ENCODE data around the gene BABAM2.

The BABAM2 gene

DNA sequence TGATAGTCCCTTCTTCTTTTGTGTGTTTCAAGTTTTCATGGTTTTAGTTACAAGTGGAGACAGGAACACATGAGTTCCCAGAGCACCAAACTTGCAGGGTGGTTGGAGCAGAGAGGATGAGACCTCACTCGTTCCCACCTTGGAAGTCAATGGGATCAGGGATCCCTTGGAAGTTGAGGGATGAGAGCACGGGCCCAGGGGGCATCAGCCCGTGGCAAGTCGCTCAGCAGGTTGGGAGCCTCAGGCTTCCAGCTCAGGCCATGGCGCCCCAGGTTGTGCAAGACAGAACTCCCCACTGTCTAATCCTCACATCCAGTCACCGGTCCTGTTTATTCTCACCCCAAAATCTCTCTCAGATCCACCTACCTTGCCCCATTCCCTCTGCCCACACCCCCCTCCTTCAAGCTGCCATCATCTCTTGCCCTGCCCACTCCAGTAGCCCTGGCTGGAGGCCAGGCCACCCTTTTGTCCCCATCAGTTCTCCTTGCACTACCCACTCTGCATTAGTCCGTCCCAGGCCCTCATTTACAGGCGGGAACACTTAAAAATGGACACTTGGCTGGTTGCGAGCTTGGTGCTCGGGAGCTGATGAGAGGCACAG is 464.5 kb downstream of the BABAM2 start:
- Histone ChIP-seq H3K27ac (no peak overlapping the region), H3K4me2 (no peak overlapping the region), H3K4me3 (no peak overlapping the region), H3K4me1 (peaks cover 28% of the 10 kb centered on the region), H3K36me3 (no peaks in the 10 kb centered on the region), H3K9ac (no peak overlapping the region), H3K9me3 (no peaks in the 10 kb centered on the region), H3K27me3 (no peaks in the 10 kb centered on the region), H4K20me1 (no peaks in the 10 kb centered on the region)
- no peak for TF ChIP-seq Cebpa-rat (IDR thresholded peaks at IDR 0.05)

DNA sequence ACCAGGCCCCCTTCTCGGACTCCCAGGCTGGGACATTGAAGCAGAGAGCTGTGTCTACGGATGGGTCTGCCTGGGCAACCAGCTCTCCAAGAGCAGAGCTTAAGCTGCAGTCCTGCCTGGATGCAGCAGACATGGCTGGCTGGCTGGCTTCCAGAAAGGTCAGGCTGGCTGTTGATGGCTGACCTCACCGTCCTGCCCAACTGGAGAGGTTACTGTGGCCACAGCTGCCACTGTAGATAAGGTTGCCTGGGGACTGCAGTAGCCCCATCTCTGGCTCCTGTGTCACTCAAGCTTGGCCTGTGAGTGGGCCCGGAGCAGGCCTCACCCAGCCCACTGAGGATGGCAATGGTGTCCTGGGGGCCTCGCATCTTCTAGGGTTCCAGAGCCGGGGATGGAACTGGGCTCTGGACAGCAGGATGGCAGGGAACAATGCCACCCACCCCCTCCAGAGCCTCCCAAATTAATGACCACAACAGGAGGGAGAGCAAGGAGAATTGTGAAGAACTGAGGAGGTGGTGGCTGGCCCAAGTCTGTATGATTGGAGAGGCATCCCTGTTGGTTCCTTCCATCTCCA is 465.1 kb downstream of the BABAM2 start:
- TF ChIP-seq Cebpa-rat (IDR thresholded peaks at IDR 0.05): no peak
- Histone ChIP-seq H3K9me3 (no peaks in the 10 kb centered on the region), H3K4me3 (no peak overlapping the region), H3K27me3 (no peaks in the 10 kb centered on the region), H3K36me3 (no peaks in the 10 kb centered on the region), H4K20me1 (no peaks in the 10 kb centered on the region), H3K4me2 (no peak overlapping the region), H3K27ac (no peak overlapping the region), H3K9ac (no peak overlapping the region), H3K4me1 (peaks cover 34% of the 10 kb centered on the region)

DNA sequence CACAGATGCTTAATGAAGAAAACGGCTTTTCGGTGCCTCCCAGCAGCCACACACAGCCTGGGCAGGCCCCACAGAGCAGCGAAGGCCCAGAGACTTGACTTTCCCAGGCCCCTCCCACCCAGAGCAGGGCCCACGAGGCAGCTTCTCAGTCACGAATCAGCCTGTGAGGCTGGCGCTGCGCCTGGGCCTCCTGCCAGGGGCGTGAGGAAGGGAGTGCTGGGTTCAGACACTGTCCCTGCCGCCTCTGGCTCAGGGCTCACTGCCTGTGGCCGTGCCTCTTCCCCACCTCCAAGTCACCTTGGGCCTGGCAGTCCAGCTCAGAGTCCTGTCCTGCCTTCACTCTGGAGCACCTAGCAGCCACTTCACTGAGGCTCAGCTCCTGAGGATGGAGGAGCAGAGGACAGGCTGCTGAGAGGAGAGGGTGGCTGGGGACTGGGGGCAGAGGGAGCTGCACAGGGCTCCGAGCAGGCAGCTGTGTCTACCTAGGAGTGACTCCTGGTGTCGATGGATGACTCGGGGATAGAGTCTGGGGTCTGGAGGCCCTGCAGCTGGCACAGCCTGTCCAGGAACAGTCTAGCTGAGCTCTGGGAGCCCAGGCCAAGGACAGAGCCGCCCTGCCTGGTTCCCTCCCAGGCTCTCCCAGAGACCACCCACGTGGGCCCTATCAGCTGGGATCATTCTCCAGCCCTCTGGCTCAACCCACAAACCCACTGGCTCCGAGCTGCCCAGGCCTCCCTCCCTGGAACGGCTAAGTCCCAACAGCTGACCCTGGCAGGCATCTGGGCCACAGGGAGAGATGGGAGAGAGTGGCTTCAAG is 465.8 kb downstream of the BABAM2 start:
- Histone ChIP-seq H3K9me3 (no peaks in the 10 kb centered on the region), H3K9ac (no peak overlapping the region), H4K20me1 (no peaks in the 10 kb centered on the region), H3K36me3 (no peaks in the 10 kb centered on the region), H3K4me3 (no peak overlapping the region), H3K4me1 (peaks cover 41% of the 10 kb centered on the region), H3K27ac (no peak overlapping the region), H3K27me3 (no peaks in the 10 kb centered on the region), H3K4me2 (0 out of 2 replicates have a peak overlapping the region, but pooled peaks have one; percentile 12)
- TF ChIP-seq Cebpa-rat (IDR thresholded peaks at IDR 0.05): no peak

DNA sequence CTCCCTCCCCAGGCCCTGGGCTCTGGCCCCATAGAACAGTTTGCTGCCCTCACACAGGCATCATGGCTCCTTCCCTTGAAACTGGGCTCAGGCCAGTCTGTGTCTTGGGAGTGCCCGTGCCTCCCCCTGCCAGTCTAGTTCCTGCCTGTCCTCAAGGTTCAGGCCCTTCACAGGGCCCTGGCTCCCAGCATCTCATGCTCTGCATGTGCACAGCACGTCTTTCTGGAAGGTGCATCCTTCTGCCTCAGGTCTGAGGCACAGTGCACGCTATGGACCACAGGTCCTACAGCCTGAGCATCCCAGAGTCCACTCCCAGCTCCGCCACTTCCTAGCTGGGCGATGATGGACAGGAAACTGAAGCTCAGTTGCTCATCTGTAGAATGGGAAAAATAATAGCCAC is 466.5 kb downstream of the BABAM2 start:
- H3K36me3 ChIP-seq: no peaks in the 10 kb centered on the region
- no peak overlapping the region for H3K4me3 ChIP-seq
- H3K4me1 ChIP-seq: peaks cover 49% of the 10 kb centered on the region
- TF ChIP-seq Cebpa-rat (IDR thresholded peaks at IDR 0.05): no peak
- H4K20me1 ChIP-seq: no peaks in the 10 kb centered on the region
- H3K9ac ChIP-seq: no peak overlapping the region
- H3K4me2 ChIP-seq: no peak overlapping the region
- no peak overlapping the region for H3K27ac ChIP-seq
- H3K9me3 ChIP-seq: no peaks in the 10 kb centered on the region
- no peaks in the 10 kb centered on the region for H3K27me3 ChIP-seq

DNA sequence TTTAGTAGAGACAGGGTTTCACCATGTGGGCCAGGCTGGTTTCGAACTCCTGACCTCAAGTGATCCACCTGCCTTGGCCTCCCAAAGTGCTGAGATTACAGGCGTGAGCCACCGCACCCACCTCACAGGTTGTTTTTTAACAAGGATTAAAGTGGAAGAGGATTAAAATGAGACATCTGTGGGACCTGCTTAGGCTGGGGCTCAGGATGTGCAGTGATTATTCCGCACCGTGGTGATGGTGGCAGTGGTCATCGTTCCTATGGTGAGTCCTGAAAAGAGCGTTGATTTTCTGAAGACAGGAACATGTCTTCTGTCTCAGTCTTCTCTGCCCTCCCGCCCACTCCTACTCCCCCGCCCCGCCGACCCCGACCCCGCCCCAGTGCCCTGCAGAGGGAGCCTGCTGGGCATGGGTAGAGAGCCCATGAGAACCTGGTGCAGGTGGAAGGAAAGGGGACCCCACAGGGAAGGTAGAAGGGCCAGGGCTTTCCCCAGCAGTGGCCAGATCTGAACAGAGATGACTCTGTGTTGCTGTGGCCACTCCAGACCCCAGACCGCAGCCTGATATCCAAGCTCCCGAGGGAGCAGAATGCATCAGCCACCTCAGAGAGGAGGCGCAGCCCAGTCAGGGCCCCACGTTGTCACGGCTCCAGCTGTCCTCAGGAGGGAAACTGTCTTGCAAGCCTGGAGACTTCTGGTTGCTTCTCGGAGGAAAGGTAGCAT is 467.6 kb downstream of the BABAM2 start:
- H4K20me1 ChIP-seq: no peaks in the 10 kb centered on the region
- H3K27ac ChIP-seq: peak overlapping the region; percentile 73; the same call in 1 of the 2 replicates
- H3K4me1 ChIP-seq: peaks cover 56% of the 10 kb centered on the region
- no peaks in the 10 kb centered on the region for H3K27me3 ChIP-seq
- no peak overlapping the region for H3K4me3 ChIP-seq
- peak overlapping the region; percentile 99 for H3K4me2 ChIP-seq
- no peaks in the 10 kb centered on the region for H3K36me3 ChIP-seq
- no peaks in the 10 kb centered on the region for H3K9me3 ChIP-seq
- no peak overlapping the region; the same call in 1 of the 2 replicates for H3K9ac ChIP-seq
- no peak for TF ChIP-seq Cebpa-rat (IDR thresholded peaks at IDR 0.05)

DNA sequence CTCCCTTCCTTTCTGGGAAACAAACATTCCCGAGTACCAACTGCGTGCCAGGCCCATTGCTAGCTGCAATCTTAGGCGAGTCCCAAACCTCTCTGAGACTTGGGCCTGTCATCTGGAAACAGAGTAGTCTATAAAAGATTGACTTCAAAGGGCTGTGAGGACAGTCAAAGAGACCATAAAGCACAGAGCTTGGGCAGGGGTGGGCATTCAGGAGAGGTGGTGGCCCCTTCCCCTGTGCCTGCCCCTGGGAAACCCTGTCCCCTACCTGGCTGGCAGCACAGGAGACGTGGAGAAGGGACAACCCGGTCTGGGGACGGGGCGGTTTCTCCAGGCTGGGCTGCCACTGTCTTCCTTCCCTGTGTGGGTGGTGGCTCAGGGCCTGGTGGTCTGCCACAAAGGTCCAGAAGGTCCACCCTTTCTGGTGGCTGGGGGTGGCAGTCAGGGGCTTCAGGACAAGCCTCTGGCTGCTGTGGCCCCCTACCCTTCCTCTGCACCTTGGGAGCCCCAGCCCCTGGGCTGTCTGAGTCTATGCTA is 468.2 kb downstream of the BABAM2 start:
- Histone ChIP-seq H3K4me1 (peaks cover 61% of the 10 kb centered on the region), H3K9ac (no peak overlapping the region; the same call in 1 of the 2 replicates)
- TF ChIP-seq Cebpa-rat (IDR thresholded peaks at IDR 0.05): no peak

DNA sequence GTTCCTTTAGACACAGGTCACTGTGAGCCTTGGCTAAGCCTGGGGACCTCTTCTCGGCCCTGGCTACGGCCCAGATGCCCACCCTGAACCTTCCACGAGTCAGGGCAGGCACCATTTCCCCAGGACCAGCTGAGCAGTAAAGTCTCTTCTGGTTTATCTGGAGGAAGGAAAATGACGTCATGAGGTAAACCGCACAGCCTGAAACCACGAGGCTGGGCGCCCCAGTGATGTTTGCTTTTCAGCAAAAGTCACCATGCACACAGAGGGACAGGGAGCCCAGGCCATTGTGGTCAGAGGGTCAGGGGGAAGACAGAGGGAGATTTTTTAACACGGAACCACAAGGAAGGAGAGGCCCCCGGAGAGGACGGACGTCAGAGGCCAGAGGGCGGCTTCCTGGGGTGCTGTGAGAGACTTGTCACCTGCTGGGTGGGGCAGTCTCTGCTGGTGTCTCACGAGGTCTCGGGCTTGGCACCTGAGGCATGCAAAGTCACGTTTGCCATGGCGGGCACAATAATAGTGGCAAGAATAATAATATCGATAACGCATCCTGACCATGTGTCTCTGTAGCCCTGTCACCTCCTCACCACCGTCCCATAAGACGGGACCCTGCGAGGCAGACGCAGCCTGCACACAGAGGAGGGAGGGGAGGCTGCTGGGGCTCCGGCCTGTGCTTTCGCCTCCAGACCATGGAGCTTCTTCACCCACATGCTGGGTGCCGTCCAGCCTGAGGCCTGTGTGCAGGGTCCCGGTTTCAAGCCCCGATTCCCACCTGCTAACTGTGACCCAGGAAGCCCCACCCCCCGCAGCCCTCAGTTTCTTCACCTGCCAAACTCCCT is 468.9 kb downstream of the BABAM2 start:
- Histone ChIP-seq H3K9ac (peak overlapping the region; percentile 8; the same call in 1 of the 2 replicates), H3K36me3 (no peaks in the 10 kb centered on the region), H3K4me3 (peak overlapping the region; percentile 44), H3K4me1 (peaks cover 66% of the 10 kb centered on the region), H3K4me2 (peak overlapping the region; percentile 99), H3K27ac (peak overlapping the region; percentile 73), H3K9me3 (no peaks in the 10 kb centered on the region), H4K20me1 (no peaks in the 10 kb centered on the region), H3K27me3 (no peaks in the 10 kb centered on the region)
- no peak for TF ChIP-seq Cebpa-rat (IDR thresholded peaks at IDR 0.05)

More for the DNA sequence above, 468.2 kb downstream of the BABAM2 start:
- no peaks in the 10 kb centered on the region for H3K36me3 ChIP-seq
- H3K27me3 ChIP-seq: no peaks in the 10 kb centered on the region
- peak overlapping the region; percentile 99 for H3K4me2 ChIP-seq
- H3K4me3 ChIP-seq: peak overlapping the region; percentile 44; the same call in 1 of the 2 replicates
- H3K27ac ChIP-seq: peak overlapping the region; percentile 73
- no peaks in the 10 kb centered on the region for H4K20me1 ChIP-seq
- no peaks in the 10 kb centered on the region for H3K9me3 ChIP-seq

DNA sequence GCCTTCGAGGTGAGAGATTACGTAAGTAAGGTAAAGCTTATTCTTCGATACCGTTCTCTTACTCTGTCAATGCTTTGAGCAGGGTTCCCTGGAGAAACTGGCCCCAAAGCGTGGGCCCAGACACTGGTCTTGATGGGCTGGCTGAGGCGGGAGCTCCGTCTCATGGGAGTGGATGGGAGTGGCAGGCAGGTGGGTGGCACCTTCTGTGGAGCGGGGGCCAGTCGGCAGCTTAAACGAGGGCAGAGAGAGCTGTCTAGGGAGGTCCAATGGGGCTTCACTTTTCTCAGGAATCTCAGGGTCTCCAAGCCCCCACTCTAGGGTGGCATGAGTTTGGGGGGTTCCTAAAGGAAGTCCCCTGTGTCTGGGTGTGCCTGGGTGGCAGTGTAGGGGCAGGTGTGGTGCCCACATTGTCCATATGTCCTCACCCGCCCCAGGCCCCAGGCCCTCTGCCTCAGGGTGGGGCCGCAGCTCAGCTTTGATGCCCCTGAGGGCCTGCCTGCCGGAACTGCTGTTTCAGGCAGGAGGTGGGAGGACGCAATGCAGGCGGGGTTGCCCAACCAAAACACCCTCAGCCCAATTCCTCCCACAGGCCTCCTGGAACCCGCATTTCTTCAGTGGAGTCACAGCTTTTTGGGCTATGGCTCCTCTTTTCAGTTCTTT is 469.7 kb downstream of the BABAM2 start:
- Histone ChIP-seq H3K4me1 (peaks cover 73% of the 10 kb centered on the region), H4K20me1 (no peaks in the 10 kb centered on the region), H3K4me2 (peak overlapping the region; percentile 99), H3K36me3 (no peaks in the 10 kb centered on the region), H3K27ac (peak overlapping the region; percentile 43), H3K27me3 (no peaks in the 10 kb centered on the region), H3K9me3 (no peaks in the 10 kb centered on the region), H3K9ac (peak overlapping the region; percentile 8; the same call in 1 of the 2 replicates), H3K4me3 (0 out of 2 replicates have a peak overlapping the region, but pooled peaks have one; percentile 44)
- TF ChIP-seq Cebpa-rat (IDR thresholded peaks at IDR 0.05): peak; percentile 52; the same call in 1 of the 2 replicates
